Measurements from ENCODE around the gene SRGAP1.

The SRGAP1 gene

GRCh38 chr12:63913929-63914328 lies 69.4 kb downstream of the SRGAP1 start:
- in situ Hi-C loops (cut with MboI; ENCODE audit: low pct_unique_long_range_greater_than_20kb, low sequenced_read_pairs, unreplicated experiment) = no loop called here
- no peak for TF ChIP-seq CTCF (IDR thresholded peaks at IDR 0.05; ENCODE audit: extremely low read depth, insufficient read depth, missing control alignments)
- no peak for DNase-seq (ENCODE audit: low spot score)

- DNase-seq (ENCODE audit: low spot score) = no peak
- in situ Hi-C loops (cut with MboI; ENCODE audit: low pct_unique_long_range_greater_than_20kb, low sequenced_read_pairs, unreplicated experiment) = no loop called here
- no peak for TF ChIP-seq CTCF (IDR thresholded peaks at IDR 0.05; ENCODE audit: extremely low read depth, insufficient read depth, missing control alignments)
Measured at GRCh38 chr12:63915105-63915800, 70.8 kb downstream of the SRGAP1 start.

- TF ChIP-seq CTCF (IDR thresholded peaks at IDR 0.05; ENCODE audit: extremely low read depth, insufficient read depth, missing control alignments) = no peak
- in situ Hi-C loops (cut with MboI; ENCODE audit: low pct_unique_long_range_greater_than_20kb, low sequenced_read_pairs, unreplicated experiment) = no loop called here
- no peak for DNase-seq (ENCODE audit: low spot score)
Measured at GRCh38 chr12:63916561-63917476, 72.3 kb downstream of the SRGAP1 start.

- DNase-seq (ENCODE audit: low spot score) = no peak
- TF ChIP-seq CTCF (IDR thresholded peaks at IDR 0.05; ENCODE audit: extremely low read depth, insufficient read depth, missing control alignments) = no peak
- in situ Hi-C loops (cut with MboI; ENCODE audit: low pct_unique_long_range_greater_than_20kb, low sequenced_read_pairs, unreplicated experiment) = no loop called here
Measured at GRCh38 chr12:63917477-63917862, 73.0 kb downstream of the SRGAP1 start.

- in situ Hi-C loops (cut with MboI; ENCODE audit: low pct_unique_long_range_greater_than_20kb, low sequenced_read_pairs, unreplicated experiment) = no loop called here
- no peak for TF ChIP-seq CTCF (IDR thresholded peaks at IDR 0.05; ENCODE audit: extremely low read depth, insufficient read depth, missing control alignments)
- DNase-seq (ENCODE audit: low spot score) = no peak
Measured at GRCh38 chr12:63917864-63918799, 73.6 kb downstream of the SRGAP1 start.

- DNase-seq (ENCODE audit: low spot score) = no peak
- in situ Hi-C loops (cut with MboI; ENCODE audit: low pct_unique_long_range_greater_than_20kb, low sequenced_read_pairs, unreplicated experiment) = no loop called here
Measured at GRCh38 chr12:63918800-63919300, 74.3 kb downstream of the SRGAP1 start.

More at GRCh38 chr12:63918800-63919300, 74.3 kb downstream of the SRGAP1 start:
- TF ChIP-seq CTCF (IDR thresholded peaks at IDR 0.05; ENCODE audit: extremely low read depth, insufficient read depth, missing control alignments) = no peak

All from GM13977 (cell line).